ENCODE results near the gene CYP2W1.
A peak's percentile ranks its signal among the peaks of the same experiment; 100 is the strongest.

Gene CYP2W1

DNA sequence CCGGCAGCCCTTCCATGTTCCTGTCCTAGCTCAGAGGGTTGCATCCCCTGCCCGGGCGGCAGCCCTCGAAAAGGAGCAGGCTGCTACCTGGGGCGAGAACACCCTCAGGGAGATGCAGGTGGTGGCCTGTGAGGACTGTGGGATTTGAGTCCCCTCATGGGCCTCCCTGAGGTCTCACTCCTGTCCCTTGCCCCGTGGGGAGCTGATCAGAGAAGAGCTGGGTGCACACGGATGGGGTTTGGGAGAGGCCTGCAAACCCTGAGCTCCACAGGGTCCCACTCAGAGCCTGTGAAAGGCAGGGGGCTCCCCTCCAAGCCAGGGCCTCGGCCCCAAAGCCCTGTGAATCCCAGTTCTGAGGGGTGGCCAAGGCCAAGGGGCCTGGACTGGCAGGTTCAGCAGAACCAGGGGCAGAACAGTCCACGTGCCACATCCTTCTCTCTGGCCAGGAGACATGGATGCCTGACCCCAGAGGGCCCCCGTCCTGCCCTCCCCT lies 424 bp upstream of the CYP2W1 start:
- no peak for DNase-seq (ENCODE audit: low read depth)
- no peak overlapping the region for H3K4me3 ChIP-seq (ENCODE audit: low read length)
- TF ChIP-seq, protein P1, sequence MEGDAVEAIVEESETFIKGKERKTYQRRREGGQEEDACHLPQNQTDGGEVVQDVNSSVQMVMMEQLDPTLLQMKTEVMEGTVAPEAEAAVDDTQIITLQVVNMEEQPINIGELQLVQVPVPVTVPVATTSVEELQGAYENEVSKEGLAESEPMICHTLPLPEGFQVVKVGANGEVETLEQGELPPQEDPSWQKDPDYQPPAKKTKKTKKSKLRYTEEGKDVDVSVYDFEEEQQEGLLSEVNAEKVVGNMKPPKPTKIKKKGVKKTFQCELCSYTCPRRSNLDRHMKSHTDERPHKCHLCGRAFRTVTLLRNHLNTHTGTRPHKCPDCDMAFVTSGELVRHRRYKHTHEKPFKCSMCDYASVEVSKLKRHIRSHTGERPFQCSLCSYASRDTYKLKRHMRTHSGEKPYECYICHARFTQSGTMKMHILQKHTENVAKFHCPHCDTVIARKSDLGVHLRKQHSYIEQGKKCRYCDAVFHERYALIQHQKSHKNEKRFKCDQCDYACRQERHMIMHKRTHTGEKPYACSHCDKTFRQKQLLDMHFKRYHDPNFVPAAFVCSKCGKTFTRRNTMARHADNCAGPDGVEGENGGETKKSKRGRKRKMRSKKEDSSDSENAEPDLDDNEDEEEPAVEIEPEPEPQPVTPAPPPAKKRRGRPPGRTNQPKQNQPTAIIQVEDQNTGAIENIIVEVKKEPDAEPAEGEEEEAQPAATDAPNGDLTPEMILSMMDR (conservative IDR thresholded peaks at IDR 0.05; ENCODE audit: low read length): no peak

DNA sequence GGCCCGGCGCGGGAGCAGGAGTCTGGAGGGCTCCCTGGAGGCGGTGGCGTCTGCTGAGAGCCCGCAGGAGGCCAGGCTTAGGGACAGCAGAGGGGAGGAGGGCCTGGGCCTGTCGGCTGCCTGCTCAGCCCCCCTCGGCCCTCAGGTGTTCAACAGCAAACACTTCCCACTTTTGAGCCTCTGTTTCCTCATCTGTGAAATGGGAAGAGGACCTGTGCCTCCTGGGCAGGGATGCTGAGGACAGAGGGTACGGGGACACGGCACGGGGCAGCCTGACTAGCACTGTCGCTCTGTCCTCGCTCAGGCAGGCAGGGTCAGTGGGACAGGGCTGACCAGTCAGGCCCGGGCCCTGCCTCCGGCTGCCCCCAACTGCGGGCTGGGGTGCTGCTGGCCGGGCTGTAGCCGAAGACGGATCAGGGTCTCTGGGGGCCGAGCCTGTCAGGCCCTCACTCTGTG lies 663 bp downstream of the CYP2W1 start:
- DNase-seq (ENCODE audit: low read depth): no peak
- TF ChIP-seq, protein P1 (conservative IDR thresholded peaks at IDR 0.05; ENCODE audit: low read length): no peak
- no peak overlapping the region for H3K4me3 ChIP-seq (ENCODE audit: low read length)

DNA sequence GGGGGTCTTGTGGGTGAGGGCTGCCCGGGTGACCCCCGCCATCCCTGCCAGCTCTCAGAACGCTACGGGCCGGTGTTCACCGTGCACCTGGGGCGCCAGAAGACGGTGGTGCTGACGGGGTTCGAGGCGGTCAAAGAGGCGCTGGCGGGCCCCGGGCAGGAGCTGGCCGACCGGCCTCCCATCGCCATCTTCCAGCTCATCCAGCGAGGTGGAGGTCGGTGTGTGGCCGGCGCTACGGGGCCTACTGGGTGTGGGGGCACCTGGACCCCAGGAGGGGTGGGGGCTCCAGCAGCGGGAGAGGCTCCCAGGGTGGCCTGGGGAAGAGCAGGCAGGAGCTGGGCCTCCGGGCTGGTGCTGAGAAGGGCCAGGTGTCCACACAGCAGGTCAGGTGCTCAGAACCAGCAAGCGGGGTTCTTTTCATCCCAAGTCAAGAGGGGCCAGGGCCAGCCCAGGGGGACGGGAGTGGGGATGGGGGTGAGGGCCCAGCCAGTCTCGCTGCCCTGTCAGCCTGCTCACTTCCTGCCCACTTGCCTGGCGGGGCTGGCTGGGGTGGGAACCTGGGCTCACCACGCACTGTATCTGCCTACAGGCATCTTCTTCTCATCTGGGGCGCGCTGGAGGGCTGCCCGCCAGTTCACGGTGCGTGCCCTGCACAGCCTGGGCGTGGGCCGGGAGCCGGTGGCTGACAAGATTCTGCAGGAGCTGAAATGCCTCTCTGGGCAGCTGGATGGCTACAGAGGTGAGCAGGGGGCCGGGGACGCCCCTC lies 1.6 kb downstream of the CYP2W1 start:
- no peak for DNase-seq (ENCODE audit: low read depth)
- TF ChIP-seq, protein P1 (conservative IDR thresholded peaks at IDR 0.05; ENCODE audit: low read length): no peak
- no peak overlapping the region for H3K4me3 ChIP-seq (ENCODE audit: low read length)

DNA sequence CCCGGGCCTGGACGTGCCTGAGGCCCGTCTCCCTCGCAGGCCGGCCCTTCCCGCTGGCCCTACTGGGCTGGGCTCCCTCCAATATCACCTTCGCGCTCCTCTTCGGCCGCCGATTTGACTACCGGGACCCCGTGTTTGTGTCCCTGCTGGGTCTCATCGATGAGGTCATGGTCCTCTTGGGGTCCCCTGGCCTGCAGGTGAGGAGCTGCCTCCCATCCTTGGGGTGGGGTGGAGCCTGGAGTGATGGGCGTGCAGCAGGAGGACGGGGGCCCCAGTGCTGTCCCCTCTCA lies 2.1 kb downstream of the CYP2W1 start:
- TF ChIP-seq, protein P1 (conservative IDR thresholded peaks at IDR 0.05; ENCODE audit: low read length): no peak
- no peak overlapping the region for H3K4me3 ChIP-seq (ENCODE audit: low read length)
- no peak for DNase-seq (ENCODE audit: low read depth)

DNA sequence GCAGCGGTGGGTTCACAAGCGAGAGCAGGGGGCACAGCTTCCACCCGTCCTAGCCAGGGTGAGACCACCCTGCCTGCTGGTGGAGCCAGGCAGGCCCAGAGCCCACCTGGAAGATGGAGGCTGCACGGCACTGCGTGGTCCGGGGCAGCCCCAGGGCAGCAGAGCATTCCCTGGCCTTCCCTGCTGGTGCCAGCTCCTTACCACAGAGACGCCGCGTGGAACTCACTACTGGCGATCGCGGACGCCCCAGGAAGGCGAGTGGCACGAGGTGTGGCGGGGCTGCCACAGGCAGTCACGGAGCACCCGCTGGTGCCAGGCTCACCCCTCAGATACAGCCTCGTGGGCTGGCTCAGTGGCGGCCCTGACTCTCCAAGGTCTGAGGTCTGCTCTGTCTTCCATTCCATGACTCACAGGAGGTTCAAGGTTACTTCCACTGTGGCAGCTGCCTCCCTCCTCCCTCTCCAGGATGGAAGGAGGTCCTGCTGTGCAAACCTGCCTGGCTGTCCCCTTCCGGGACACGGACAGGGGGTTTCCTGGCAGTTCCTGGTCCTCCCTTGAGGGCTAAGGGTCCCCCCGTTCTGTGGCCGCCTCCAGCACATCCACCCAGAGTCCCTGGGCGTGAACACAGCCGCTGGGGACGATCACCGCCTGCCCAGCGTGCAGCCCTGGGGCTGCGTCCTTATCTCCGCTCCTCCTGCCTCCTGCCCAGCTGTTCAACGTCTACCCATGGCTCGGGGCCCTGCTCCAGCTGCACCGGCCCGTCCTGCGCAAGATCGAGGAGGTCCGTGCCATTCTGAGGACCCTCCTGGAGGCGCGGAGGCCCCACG lies 3.1 kb downstream of the CYP2W1 start:
- H3K4me3 ChIP-seq (ENCODE audit: low read length): no peak overlapping the region
- peak; percentile 13 for DNase-seq (ENCODE audit: low read depth)
- TF ChIP-seq, protein P1 (conservative IDR thresholded peaks at IDR 0.05; ENCODE audit: low read length): no peak

DNA sequence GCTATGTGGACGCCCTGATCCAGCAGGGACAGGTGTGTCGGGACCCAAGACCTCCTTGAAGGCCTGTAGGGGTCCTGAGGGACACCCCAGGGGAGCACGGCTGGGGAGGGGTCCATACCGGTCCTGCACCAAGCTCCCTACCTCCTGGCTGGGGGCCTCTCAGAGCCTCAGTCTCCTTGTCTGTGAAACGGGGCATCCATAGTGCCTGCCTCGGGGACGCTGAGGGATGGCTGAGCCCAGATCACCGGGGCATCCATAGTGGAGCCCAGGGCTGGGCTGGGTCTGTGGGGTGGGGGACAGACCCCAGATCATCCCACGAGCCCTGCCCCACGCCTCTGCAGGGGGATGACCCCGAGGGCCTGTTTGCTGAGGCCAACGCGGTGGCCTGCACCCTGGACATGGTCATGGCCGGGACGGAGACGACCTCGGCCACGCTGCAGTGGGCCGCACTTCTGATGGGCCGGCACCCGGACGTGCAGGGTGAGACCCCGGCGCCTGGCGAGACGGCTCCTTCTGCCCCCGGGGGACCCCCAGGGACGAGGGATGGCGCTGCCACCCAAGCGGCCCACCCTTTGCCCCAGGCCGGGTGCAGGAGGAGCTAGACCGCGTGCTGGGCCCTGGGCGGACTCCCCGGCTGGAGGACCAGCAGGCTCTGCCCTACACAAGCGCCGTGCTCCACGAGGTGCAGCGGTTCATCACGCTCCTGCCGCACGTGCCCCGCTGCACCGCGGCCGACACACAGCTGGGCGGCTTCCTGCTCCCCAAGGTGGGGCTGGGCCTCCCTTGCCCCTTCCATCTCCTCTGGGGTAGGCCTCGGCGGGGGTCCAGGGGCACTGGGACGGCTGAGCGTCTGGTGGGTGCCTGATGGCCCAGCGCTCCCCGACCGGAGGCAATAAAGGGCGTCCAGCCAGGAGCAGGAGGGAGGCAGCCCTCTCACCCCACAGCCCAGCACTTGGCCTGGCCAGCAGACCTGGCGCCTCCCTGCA lies 4.1 kb downstream of the CYP2W1 start:
- TF ChIP-seq, protein P1 (conservative IDR thresholded peaks at IDR 0.05; ENCODE audit: low read length): no peak
- H3K4me3 ChIP-seq (ENCODE audit: low read length): no peak overlapping the region
- DNase-seq (ENCODE audit: low read depth): no peak

Measured in AG10803 (cell line).